ENCODE measurements around the gene ARMC2. TPM values are rescaled to one million over a fixed set of nuclear protein-coding genes. Genes with fewer than 3 reads are reported as not detected.

ARMC2 gene
- total RNA-seq, 1 experiment from 2014 or later: 12.6 TPM

DNA sequence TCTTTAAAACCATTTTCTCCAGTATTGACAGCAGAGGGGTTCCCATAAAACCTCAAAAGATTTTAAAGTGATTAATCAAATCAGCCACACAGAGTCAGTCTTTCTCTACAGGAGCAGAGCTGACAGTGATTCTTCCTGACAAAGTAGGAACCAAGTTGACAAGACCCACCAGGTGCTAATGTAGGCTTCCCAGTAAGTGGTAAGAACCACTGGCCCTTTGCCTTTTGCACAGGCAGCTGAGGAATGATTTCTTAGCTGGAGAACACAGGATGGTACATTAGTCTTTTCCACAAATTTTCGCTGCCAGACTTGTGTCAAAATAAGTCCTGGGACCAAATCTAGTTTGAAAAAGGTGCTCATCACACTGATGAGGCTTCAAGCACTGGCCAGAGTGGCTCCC, 95.8 kb downstream of the ARMC2 start:
- no peak overlapping the region for H3K4me3 ChIP-seq (ENCODE audit: low read depth, low read length, poor library complexity, severe bottlenecking)
- H3K9me3 ChIP-seq (ENCODE audit: low read depth, low read length, poor library complexity, severe bottlenecking): no peaks in the 10 kb centered on the region
- ChIA-PET POLR2A (ENCODE audit: low non-redundant PET) (no interaction called here), CTCF (no interaction called here)
- no peaks in the 10 kb centered on the region for H3K27me3 ChIP-seq (replicated peaks; ENCODE audit: insufficient read depth, low read depth, low read length, poor library complexity)
- no peaks in the 10 kb centered on the region for H3K36me3 ChIP-seq (ENCODE audit: insufficient read depth, low read length, poor library complexity, severe bottlenecking)
- TF ChIP-seq EZH2 (IDR thresholded peaks at IDR 0.05; ENCODE audit: borderline replicate concordance, low read depth, low read length, poor library complexity, severe bottlenecking) (no peak), CTCF (conservative IDR thresholded peaks at IDR 0.05; ENCODE audit: low read depth, low read length) (no peak)
- DNase-seq (ENCODE audit: low spot score): no peak
- H3K4me1 ChIP-seq (ENCODE audit: insufficient read depth, low read length, poor library complexity, severe bottlenecking): no peaks in the 10 kb centered on the region
- H3K27ac ChIP-seq (ENCODE audit: low read depth, low read length, poor library complexity, severe bottlenecking): no peak overlapping the region
- BruUV-seq (replicated peaks): no TSS peak
- intact Hi-C loops (cut with micrococcal nuclease; ENCODE audit: unreplicated experiment): no loop called here

DNA sequence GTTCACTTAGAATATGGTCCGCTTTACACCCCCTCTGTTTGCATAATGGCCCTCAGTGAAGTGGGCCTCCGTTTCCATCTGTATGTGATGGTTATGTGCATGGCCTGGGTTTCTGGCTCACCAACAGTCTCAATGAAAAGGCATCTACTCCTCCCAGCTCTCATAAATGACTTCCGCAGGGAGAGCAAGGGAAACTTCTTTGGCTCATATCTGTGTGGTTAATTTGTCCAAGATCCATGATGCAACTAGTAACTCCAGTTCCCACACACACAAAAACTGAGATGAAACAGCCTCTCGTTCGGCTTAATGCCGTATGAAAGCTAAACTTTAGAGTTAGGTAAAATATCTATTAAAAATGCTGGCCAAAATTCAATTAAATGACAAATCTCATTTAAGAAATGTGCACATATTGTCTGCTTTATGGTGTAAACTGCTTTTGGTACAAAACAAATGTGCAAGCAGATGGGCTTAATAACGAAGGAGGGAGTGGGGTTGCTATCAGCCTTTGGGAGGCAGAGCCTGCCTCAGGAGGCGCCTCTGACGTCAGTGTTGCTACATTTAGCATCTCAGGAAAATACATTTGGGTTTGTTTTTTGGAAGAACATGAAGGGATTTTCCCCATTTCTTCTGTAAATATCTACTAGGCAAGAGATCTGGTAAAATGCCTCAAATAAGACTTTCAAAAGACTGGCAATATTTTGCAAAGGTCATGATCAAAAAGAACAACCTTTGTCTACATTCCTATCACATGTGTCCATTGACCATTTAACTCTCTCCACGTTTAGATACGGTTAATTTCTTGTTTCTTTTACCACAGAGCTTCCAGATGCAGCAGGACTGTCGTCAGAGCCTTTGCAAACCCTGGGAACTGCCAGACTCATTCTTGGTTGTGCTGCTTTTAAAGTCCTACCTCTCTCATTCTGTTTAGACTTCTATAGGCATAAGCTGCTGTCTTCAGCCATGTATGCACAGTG, 96.8 kb downstream of the ARMC2 start:
- H3K4me1 ChIP-seq (ENCODE audit: insufficient read depth, low read length, poor library complexity, severe bottlenecking): no peaks in the 10 kb centered on the region
- H3K27ac ChIP-seq (ENCODE audit: low read depth, low read length, poor library complexity, severe bottlenecking): no peak overlapping the region
- TF ChIP-seq EZH2 (IDR thresholded peaks at IDR 0.05; ENCODE audit: borderline replicate concordance, low read depth, low read length, poor library complexity, severe bottlenecking) (no peak), CTCF (conservative IDR thresholded peaks at IDR 0.05; ENCODE audit: low read depth, low read length) (no peak)
- DNase-seq (ENCODE audit: low spot score): no peak
- H3K9me3 ChIP-seq (ENCODE audit: low read depth, low read length, poor library complexity, severe bottlenecking): no peaks in the 10 kb centered on the region
- ChIA-PET CTCF (no interaction called here), POLR2A (ENCODE audit: low non-redundant PET) (no interaction called here)
- H3K36me3 ChIP-seq (ENCODE audit: insufficient read depth, low read length, poor library complexity, severe bottlenecking): no peaks in the 10 kb centered on the region
- no TSS peak for BruUV-seq (replicated peaks)
- H3K4me3 ChIP-seq (ENCODE audit: low read depth, low read length, poor library complexity, severe bottlenecking): no peak overlapping the region
- intact Hi-C loops (cut with micrococcal nuclease; ENCODE audit: unreplicated experiment): no loop called here
- H3K27me3 ChIP-seq (replicated peaks; ENCODE audit: insufficient read depth, low read depth, low read length, poor library complexity): no peaks in the 10 kb centered on the region

DNA sequence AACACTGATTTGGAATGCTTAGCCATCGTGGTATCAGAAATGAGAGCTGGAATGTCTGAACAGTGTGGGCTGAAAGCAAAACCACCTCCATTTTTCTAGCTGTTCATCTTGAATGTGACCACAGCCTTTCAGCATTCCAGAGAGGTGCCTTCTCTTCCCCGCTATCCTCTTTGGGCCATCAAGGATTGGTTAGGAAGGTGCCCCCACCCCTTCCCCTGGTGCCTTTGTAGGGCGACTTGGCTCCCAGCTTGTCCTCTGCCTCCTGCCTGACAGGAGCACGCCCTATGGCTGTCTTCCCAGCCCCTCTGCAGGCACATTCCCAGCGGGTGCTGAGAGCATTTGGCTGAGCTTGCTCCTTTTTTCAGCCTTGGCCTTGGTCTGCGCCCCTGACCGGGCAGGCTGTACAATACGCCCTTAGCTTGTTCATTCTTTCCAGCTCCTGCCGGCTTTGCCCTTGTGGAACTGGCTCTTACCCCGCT, 97.5 kb downstream of the ARMC2 start:
- BruUV-seq (replicated peaks): no TSS peak
- intact Hi-C loops (cut with micrococcal nuclease; ENCODE audit: unreplicated experiment): no loop called here
- Histone ChIP-seq H3K9me3 (ENCODE audit: low read depth, low read length, poor library complexity, severe bottlenecking) (no peaks in the 10 kb centered on the region), H3K27me3 (replicated peaks; ENCODE audit: insufficient read depth, low read depth, low read length, poor library complexity) (no peaks in the 10 kb centered on the region), H3K27ac (ENCODE audit: low read depth, low read length, poor library complexity, severe bottlenecking) (no peak overlapping the region), H3K4me3 (ENCODE audit: low read depth, low read length, poor library complexity, severe bottlenecking) (no peak overlapping the region), H3K4me1 (ENCODE audit: insufficient read depth, low read length, poor library complexity, severe bottlenecking) (no peaks in the 10 kb centered on the region), H3K36me3 (ENCODE audit: insufficient read depth, low read length, poor library complexity, severe bottlenecking) (no peaks in the 10 kb centered on the region)
- TF ChIP-seq CTCF (conservative IDR thresholded peaks at IDR 0.05; ENCODE audit: low read depth, low read length) (no peak), EZH2 (IDR thresholded peaks at IDR 0.05; ENCODE audit: borderline replicate concordance, low read depth, low read length, poor library complexity, severe bottlenecking) (no peak)
- ChIA-PET POLR2A (ENCODE audit: low non-redundant PET) (no interaction called here), CTCF (no interaction called here)
- no peak for DNase-seq (ENCODE audit: low spot score)
